GM18861 (cell line): ENCODE results near the gene PDGFRA.
A peak's percentile ranks its signal among the peaks of the same experiment; 100 is the strongest.

Experiments
- ATAC-seq: cut with Tn5 transposase; IDR thresholded peaks from one replicate; pipeline ENCODE4 v1.9.1; 2021; ENCODE audit not compliant: unreplicated experiment

The PDGFRA gene

GRCh38 chr4:54228961-54229501 lies at the start of gene PDGFRA:
Gene PDGFRA (plus strand): TSS chr4:54229293. CDS start chr4:54258769, 29,476 bp downstream.
- ATAC-seq: no peak

GRCh38 chr4:54184581-54184980 lies 44.5 kb upstream of the PDGFRA start:
- ATAC-seq: no peak

DNA sequence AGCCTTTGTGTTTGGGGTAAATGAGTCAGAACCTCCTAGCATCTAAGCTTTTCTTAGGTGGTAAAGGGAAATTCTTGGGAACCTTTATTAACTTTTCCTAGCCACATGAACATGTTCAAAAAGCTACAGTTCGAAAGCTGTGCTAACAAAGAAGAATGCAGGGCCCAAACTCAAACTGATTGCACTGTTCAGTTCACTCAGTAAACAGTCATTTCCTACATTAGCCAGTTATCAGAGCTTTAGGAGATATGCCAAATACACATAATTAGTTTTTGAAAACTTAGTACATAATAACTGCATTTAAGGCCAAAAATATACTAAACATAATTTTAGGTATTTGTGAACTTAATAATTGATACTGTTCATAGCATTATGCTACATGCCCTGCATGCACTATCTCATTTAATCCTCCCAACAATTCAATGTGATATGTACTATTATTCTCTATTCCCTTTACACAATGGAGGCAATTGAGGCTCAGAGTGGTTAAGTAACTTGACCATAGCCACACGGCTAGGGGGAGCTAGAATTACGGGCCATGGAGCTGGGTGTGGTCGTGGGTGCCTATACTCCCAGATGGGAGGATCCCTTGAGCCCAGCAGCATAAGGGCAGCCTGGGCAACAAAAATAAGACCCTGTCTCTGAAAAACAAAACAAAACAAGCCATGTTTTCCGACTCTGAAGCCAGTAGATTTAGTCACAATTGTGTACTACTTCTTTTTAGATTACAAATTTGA lies 43.9 kb upstream of the PDGFRA start:
- no peak for ATAC-seq

DNA sequence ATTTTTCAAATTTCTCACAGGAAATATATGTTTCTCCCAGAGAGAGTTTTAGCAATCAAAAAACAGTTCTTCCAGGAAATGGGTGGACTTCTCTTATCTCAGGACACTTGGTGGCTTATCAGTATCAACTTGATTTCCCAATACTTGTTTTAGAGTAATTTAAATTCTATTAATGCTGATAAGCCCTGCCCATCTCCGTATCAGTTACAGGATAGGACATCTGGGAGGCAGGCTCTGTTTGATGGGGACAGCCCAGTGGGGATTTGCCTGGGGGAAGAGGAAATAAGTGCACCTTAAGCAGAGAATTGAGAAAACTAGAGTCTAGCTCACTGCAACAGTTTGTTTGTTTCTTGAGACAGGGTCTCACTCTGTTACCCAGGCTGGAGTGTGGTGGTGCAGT lies 43.2 kb upstream of the PDGFRA start:
- ATAC-seq: no peak

- no peak for ATAC-seq
Observed at GRCh38 chr4:54186371-54186770, 42.7 kb upstream of the PDGFRA start.

GRCh38 chr4:54187148-54187547 lies 41.9 kb upstream of the PDGFRA start:
- no peak for ATAC-seq

GRCh38 chr4:54189140-54189539 lies 40.0 kb upstream of the PDGFRA start:
- ATAC-seq: no peak

- no peak for ATAC-seq
Observed at GRCh38 chr4:54192811-54193210, 36.3 kb upstream of the PDGFRA start.

- no peak for ATAC-seq
Observed at GRCh38 chr4:54197926-54198325, 31.2 kb upstream of the PDGFRA start.

DNA sequence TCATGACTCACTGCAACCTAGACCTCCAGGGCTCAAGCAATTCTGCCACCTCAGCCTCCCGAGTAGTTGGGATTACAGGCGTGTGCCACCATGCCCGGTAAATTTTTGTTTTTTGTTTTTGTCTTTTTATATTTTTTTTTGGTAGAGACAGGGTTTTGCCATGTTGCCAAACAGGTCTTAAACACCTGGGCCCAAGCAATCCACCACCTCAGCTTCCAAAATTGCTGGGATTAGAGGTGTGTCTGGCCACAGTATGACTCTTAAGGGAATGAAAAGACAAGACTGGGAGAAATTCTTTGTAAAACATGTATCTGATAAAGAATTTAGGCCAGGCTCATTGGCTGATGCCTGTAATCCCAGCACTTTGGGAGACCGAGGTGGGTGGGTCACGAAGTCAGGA lies 29.2 kb upstream of the PDGFRA start:
- no peak for ATAC-seq

DNA sequence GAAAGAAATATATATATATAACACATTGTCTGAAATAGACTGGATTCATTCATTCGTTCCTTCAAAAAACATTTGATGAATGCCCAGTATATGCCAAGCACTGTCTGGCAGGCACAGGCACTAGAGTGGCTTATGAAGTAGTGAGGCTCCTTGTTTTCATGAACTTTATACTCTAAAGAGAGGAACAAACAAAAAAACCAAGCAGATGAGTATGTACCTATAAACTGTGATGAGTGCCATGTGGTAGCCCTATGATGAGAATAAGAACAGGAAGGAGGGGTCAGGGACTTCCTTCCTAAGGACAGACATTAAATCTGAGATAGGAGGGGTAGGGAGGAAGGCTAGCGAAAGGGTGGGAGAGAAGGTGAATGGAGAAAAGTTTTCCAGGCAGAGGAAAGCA lies 19.5 kb upstream of the PDGFRA start:
- ATAC-seq: no peak

DNA sequence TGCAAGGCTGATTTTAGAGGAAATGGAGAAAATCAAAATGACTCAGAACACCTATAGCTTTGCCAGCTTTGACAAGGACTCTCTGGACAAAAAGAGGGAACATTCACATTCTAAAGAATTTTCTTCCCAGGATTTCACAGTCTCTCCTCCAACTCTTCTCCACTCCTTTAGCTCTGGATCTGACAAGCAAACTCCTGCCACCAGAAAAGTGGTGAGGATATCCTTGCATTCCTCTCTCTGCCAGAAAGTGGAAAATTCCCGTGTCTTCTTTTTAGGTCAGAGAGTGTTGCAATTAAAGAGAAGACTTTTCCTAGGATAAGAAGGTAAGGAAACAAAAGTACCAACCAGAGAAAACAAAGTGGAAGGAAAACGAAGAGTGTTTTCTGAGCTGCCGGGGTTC lies 16.1 kb upstream of the PDGFRA start:
- ATAC-seq: no peak

GRCh38 chr4:54213761-54214160 lies 15.3 kb upstream of the PDGFRA start:
- no peak for ATAC-seq

GRCh38 chr4:54215379-54216077 lies 13.6 kb upstream of the PDGFRA start:
- no peak for ATAC-seq

DNA sequence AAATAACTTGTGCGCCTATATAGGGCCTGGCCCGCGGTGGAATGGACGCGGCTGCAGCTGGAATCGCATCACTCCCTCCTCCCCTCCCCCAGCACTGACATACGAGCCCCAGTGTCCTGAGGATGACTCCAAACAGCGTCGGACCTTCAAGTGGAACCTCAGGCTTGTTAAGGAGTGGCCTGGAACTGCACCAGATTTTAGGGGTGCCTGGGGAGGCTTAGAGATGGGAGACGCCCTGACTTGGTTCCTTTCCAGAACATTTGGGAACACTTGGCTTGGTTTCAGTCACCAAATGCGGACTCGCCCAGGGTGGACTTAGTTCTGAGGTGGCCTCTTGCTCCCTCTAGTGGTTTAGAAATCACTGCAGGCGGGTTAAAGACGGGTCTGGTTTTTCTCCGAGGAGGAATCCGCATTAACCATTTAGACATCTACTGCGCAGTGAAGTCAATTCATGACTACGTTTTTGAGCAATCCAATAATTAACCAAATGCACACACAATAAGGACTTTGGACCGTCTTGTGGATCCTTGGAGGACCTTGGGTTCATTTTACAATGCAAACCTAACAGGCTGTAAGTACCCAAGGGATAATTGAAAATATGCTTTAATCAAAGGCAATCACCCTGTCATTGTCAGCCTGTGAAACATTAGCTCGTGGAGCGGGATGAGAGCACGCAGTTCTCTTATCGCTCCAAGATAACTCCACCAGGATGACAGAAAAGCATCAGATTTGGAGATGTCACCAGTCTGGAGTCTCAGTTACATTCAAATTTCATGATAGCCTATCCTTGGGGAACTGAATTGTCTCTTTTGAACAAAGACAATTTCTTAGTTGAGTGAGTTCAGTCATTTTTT lies 11.2 kb upstream of the PDGFRA start:
- ATAC-seq: peak; percentile 60

DNA sequence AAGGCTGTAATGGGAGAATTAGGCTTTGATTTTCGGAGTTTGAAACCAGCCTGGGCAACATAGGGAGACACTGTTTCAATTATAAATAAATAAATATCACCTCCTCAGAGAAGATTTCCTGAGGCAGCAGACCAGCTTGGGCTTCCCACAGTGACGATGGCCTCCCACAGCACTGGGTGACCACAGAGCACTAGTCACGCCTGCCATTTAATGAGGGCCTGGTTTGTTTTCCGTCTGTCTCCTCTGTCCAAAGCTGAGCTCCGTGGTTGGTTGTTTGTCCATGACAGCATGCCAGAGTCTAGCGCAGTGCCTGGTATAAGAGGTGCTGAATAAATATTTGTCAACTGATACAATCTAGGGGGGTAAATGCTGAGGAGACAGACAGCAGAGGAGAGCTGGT lies 10.4 kb upstream of the PDGFRA start:
- ATAC-seq: no peak

GRCh38 chr4:54224996-54225597 lies 4.0 kb upstream of the PDGFRA start:
- no peak for ATAC-seq

DNA sequence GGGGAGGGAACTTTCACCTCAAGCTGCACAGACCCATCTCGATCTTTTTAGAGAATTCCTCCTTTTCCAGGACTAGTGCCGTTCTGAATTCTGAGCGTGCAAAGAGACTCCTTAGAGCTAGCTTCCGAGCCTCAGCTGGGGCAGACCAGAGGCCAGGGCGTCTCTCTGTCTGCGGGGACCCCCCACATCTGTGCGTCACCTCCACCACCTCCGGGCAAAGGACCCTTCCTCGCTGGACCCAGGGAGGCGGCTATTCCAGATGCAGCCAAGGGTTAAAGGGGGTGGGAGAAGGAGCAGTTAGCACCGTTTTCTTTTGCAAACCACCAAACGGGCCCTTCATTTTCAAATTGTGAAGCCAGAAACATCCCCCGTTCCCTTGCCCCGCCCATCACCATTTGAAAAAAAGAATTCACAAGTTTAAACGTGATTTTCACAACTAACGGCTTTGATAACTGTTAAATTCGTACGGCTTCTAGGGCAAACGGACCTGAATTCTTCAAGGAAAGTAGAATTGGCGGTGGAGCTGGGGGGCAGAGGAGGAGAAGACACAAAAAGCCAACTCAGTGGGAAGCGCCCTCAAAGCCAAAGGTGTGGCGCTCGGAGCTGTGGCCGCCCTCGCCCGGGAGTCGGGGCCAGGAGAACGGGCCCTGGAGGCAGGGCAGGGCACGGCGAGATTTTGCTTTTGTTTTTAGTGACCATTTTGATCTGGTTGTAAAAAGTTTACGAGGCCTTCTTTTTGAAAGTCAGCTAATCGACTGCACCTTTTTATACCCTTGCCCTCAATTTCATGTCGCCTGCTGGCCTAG lies 3.3 kb upstream of the PDGFRA start:
- no peak for ATAC-seq

DNA sequence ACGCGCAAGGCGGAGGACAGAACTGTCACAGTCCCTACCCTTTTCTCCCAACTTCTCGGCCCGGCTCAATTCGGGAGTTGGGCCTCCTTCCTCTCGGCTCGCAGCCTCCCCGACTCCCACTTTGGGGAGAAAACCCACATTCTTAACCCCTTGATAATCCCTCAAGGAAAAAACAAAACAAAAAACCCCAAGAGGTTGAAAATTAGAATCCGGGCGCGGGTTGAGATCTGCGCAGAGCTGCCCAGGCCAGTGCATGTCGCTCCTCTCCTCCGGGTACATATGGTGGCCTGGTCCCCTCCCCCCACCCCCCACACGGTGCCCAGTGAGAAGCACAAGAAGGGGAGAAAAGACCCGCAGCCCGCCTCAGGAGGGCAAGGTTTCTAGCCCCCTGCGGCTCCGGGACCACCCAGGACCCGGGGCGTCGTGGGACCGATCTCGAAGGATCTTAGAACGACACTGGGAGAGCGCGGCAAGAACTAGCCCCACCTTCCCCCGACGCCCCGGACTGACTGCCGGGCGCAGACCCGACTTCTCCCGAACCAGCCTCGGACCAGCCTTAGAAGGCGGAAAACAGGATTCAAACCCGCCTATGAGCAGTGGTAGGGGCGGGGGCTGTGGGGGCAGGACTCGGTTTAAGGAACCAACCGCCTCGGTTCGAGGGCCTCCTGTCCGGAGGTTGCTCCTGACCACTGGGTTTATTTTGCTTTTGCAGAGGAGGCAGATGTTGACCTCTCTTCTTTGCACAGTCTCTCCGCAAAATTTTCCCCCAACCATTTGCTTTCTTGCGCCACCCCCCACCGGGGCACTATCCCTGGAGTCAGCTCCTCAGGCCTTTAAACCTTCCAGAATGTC lies 2.5 kb upstream of the PDGFRA start:
- ATAC-seq: no peak
